HK-2 (cell line): ENCODE measurements around the gene NLRP6.
"Not testable (repeated sequence)": the region's sequence is repeated elsewhere in the genome, so short reads cannot be mapped to it uniquely, and the experiment has no call there.

Experiments used
- DNase-seq: peaks from one replicate; pipeline ENCODE4 v3.0.0-alpha.2; 2018; ENCODE audit not compliant: unreplicated experiment

The NLRP6 gene

GRCh38 chr11:325796-326591 is 47.8 kb downstream of the NLRP6 start:
- DNase-seq, result no peak

DNA sequence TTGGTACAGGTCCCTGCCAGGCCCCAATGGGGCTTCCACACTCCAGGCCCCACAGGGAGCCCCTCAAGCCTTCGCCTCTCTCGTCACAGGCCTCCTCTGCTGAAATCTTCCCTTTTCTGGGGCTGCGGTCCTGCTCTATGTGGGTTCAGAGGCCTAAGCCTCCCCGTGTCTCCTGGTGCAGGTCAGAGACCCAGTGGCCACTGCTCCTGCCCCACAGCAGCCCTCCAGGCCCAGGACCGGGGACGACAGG is 48.3 kb downstream of the NLRP6 start:
- DNase-seq, result no peak

- DNase-seq, result no peak
These were observed 48.8 kb downstream of the NLRP6 start for GRCh38 chr11:326842-327580.

GRCh38 chr11:327581-327923 is 49.3 kb downstream of the NLRP6 start:
- no peak for DNase-seq

GRCh38 chr11:328012-328411 is 49.8 kb downstream of the NLRP6 start:
- no peak for DNase-seq

DNA sequence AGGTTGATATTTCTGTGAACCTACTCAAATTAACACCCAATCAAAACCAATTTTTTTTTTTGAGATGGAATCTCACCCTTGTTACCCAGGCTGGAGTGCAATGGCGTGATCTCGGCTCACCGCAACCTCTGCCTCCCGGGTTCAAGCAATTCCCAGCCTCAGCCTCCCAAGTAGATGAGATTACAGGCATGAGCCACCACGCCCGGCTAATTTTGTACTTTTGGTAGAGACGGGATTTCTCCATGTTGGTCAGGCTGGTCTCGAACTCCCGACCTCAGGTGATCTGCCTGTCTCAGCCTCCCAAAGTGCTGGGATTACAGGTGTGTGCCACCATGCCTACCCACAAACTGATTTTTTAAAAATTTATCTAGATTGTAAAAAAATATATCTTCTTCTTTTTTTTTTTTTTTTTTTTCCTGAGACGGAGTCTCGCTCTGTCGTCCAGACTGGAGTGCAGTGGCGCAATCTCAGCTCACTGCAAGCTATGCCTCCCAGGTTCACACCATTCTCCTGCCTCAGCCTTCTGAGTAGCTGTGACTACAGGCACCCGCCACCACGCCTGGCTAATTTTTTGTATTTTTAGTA is 50.4 kb downstream of the NLRP6 start:
- DNase-seq, result not testable (repeated sequence)

DNA sequence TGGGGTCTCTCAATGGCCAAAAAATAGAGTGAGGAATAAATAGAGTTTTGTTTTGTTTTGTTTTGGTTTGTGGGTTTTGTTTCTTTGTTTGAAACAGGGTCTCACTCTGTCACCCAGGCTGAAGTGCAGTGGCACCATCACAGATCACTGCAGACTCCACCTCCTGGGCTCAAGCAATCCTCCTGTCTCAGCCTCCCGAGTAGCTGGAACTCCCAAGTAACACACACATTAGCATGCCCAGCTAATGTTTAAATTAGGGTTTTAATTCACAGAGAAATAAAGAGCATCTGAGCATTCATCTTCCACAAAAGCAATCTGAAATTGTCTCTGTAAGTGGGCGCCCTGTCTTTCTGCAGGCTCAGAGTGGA is 51.7 kb downstream of the NLRP6 start:
- DNase-seq, result no peak

DNA sequence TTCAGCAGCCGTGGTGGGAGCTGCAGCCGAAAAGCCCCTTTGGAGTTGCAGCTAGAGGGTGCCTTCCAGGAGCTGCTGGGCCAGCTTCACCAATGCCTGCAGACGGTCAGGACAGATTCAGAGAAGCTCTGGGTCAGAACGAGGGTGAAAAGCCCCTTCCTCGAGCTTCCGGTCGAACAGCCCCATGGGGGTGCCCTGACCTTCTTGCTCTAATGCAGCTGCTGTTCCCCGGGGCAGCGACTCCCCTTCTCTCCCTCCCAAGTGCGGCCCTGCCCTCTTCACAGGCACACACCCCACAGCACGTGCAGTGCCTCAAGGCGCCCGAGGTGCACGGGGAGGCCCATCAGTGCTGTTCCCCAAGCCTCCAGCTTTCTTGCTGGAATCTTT is 52.1 kb downstream of the NLRP6 start:
- no peak for DNase-seq

- DNase-seq, result no peak
These were observed 52.6 kb downstream of the NLRP6 start for GRCh38 chr11:330694-331357.

DNA sequence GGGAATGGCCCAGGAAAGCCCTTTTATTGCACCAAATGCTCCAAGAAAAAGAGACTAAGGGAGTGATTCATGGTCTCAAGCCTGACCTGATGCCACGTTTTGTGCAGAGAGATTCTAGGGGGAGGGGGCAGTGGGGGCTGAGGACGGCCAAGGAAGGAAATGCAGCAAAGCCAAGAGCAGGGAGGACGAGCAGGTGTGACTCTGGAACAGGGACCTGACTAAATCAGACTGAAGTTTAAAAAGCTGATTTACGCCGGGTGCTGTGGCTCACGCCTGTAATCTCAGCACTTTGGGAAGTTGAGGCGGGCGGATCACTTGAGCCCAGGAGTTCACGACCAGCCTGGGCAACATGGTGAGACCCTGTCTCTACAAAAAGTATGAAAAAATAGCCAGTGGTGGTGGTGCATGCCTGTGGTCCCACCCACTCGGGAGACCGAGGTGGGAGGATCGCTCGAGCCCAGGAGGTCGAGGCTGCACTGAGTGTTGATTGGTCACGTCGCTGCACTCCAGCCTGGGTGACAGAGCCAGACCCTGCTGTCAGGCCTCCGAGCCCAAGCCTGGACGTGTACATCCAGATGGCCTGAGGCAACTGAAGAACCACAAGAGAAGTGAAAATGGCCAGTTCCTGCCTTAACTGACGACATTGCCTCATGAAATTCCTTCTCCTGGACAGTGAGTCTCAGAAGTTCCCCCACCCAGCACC is 53.3 kb downstream of the NLRP6 start:
- no peak for DNase-seq

GRCh38 chr11:332651-333480 is 54.7 kb downstream of the NLRP6 start:
- DNase-seq, result no peak

GRCh38 chr11:333616-334263 is 55.5 kb downstream of the NLRP6 start:
- not testable (repeated sequence) for DNase-seq

- DNase-seq, result no peak
These were observed 56.2 kb downstream of the NLRP6 start for GRCh38 chr11:334264-334994.
